Chondrocyte (in vitro differentiated cells): Measurements from ENCODE around the gene UPK1B. TPM values are rescaled to one million over a fixed set of nuclear protein-coding genes. Genes with fewer than 3 reads are reported as not detected.

ENCODE experiments used
- DNase-seq: peaks from one replicate; pipeline ENCODE4 v3.0.0; 2021; ENCODE audit warnings: mixed read lengths, low spot score
- H3K27ac Mint-ChIP-seq: one replicate; pipeline ENCODE4 v1.8.0; 2021; ENCODE audit warnings: mild to moderate bottlenecking, moderate library complexity, mixed read lengths; ENCODE audit not compliant: unreplicated experiment
- H3K27me3 Mint-ChIP-seq: 2 replicates; pipeline ENCODE4 v1.8.0; 2021; ENCODE audit warnings: low read depth, mixed read lengths
- H3K36me3 Mint-ChIP-seq: 2 replicates; pipeline ENCODE4 v1.8.0; 2021; ENCODE audit warnings: low read depth, mixed read lengths
- H3K4me1 Mint-ChIP-seq: 2 replicates; pipeline ENCODE4 v1.8.0; 2021; ENCODE audit warnings: low read depth, mild to moderate bottlenecking, mixed read lengths
- H3K4me3 Mint-ChIP-seq: one replicate; pipeline ENCODE4 v1.8.0; 2021; ENCODE audit warnings: mild to moderate bottlenecking, moderate library complexity, mixed read lengths; ENCODE audit not compliant: unreplicated experiment
- H3K9me3 Mint-ChIP-seq: 2 replicates; pipeline ENCODE4 v1.8.0; 2021; ENCODE audit warnings: low read depth, mixed read lengths
- total RNA-seq: library from RNA; stranded (reverse); gene quantifications from 3 replicates; pipeline ENCODE4 v1.2.1, GENCODE V29; 2021
- TF ChIP-seq, protein P1 (sequence below): fragments of 200-600 bp; sonication (generic); IDR thresholded peaks from 2 replicates; pipeline ENCODE4 v1.5.0; 2021; ENCODE audit warnings: antibody characterized with exemption, mild to moderate bottlenecking, moderate library complexity

Gene UPK1B
- total RNA-seq, 1 donor from 2014 or later = not detected

DNA sequence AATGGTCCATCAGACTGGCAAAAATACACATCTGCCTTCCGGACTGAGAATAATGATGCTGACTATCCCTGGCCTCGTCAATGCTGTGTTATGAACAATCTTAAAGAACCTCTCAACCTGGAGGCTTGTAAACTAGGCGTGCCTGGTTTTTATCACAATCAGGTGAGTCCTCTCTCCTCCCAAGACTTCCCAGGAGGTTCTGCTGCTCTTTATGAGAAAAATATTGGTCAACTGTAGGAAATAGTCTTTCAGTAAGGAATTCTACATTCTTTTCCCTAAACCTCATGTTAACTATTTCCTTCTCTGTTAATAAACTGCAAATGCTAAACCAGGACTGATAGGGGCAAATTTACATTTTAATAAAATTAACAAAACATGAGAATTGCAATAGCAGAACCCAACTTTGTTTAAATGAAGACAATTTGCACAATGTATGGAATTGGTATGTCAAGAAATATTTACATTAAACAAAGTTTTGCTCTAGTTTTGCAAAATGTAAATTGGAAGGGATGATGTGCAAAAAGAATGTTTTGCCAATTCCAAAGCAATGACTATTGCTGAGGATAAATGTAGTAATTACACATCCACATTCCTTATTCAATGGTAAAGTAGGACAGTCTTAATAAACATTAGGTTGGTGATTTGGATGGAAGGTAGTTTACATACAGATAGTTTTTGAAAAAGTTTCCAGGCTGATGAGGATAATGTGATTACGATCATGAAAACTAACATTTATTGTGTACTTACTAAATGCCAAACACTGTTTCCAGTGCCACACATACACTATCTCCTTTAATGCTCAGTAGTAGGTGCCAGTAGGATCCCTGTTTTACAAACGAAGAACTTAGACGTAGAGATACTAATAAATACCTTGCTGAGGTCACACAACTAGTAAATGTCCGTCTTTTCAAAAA lies 21.1 kb downstream of the UPK1B start:
- no peak overlapping the region for H3K4me3 Mint-ChIP-seq
- TF ChIP-seq, protein P1, sequence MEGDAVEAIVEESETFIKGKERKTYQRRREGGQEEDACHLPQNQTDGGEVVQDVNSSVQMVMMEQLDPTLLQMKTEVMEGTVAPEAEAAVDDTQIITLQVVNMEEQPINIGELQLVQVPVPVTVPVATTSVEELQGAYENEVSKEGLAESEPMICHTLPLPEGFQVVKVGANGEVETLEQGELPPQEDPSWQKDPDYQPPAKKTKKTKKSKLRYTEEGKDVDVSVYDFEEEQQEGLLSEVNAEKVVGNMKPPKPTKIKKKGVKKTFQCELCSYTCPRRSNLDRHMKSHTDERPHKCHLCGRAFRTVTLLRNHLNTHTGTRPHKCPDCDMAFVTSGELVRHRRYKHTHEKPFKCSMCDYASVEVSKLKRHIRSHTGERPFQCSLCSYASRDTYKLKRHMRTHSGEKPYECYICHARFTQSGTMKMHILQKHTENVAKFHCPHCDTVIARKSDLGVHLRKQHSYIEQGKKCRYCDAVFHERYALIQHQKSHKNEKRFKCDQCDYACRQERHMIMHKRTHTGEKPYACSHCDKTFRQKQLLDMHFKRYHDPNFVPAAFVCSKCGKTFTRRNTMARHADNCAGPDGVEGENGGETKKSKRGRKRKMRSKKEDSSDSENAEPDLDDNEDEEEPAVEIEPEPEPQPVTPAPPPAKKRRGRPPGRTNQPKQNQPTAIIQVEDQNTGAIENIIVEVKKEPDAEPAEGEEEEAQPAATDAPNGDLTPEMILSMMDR = no peak
- H3K9me3 Mint-ChIP-seq = no peaks in the 10 kb centered on the region
- H3K4me1 Mint-ChIP-seq = peaks cover 9% of the 10 kb centered on the region
- H3K27me3 Mint-ChIP-seq = no peaks in the 10 kb centered on the region
- H3K27ac Mint-ChIP-seq = no peak overlapping the region
- DNase-seq = no peak
- H3K36me3 Mint-ChIP-seq = no peaks in the 10 kb centered on the region

DNA sequence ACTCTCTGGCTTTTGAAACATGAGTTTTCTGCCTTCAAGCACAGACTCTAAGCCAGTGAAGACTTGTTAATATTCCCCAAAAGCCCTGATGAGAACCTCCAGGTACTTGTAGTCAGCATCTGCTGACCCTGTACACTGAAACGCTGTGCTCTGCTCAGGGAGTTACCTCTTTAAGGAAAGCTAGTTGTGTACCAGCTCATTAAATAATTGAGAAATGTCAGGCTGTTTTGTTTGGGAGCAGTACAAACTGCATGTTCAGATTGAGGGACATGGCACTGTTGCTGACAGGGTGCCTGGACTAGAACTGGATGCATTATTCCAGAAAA lies 21.7 kb downstream of the UPK1B start:
- no peak for DNase-seq
- H3K27me3 Mint-ChIP-seq = no peaks in the 10 kb centered on the region
- no peaks in the 10 kb centered on the region for H3K36me3 Mint-ChIP-seq
- no peak overlapping the region for H3K27ac Mint-ChIP-seq
- no peak overlapping the region for H3K4me3 Mint-ChIP-seq
- H3K9me3 Mint-ChIP-seq = no peaks in the 10 kb centered on the region
- H3K4me1 Mint-ChIP-seq = peaks cover 9% of the 10 kb centered on the region
- TF ChIP-seq, protein P1 = no peak

DNA sequence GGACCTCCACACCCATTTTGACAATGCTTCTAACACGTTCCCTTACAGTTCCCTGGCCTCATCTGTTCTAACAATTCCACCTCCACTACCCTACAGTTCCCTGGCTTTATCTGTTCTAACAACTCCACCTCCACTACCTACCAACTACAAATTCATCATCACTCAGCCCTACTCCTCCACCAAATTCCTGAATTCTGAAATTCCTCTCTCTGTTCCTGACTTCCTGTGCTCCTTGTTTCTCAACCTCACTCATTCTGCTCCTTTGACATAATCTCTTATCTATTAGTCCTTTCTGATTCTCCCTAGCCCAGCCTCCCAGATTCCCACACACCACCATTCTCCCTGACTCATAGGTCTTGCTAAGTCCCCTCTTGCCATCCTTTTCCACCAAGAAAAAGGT lies 22.5 kb downstream of the UPK1B start:
- Mint-ChIP-seq H3K9me3 (no peaks in the 10 kb centered on the region), H3K4me3 (no peak overlapping the region), H3K27me3 (no peaks in the 10 kb centered on the region), H3K4me1 (peaks cover 9% of the 10 kb centered on the region), H3K27ac (no peak overlapping the region), H3K36me3 (no peaks in the 10 kb centered on the region)
- DNase-seq = no peak
- TF ChIP-seq, protein P1 = no peak

DNA sequence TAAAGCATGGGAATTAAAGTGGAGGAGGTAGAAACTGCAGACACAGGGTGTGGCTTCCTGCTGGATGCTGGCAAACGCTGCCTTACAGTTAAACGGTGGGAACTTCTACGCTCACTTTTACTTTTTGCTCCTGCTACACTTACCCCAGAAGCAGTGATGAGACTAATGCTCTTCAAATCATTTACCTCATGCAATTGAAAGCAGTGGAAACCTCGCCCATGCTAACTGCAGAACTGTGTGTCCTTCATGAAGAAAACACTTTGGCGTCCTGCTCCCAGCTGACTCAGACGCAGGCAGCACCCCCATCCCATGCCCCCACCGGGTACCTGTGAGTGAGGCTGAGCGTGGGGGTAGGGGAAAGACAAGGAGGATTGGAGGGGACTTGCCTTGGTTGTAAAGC lies 31.8 kb downstream of the UPK1B start:
- H3K27me3 Mint-ChIP-seq = no peaks in the 10 kb centered on the region
- H3K4me1 Mint-ChIP-seq = peaks cover 17% of the 10 kb centered on the region
- TF ChIP-seq, protein P1 = no peak
- no peaks in the 10 kb centered on the region for H3K9me3 Mint-ChIP-seq
- H3K36me3 Mint-ChIP-seq = peaks cover under 1% of the 10 kb centered on the region
- H3K27ac Mint-ChIP-seq = no peak overlapping the region
- DNase-seq = no peak
- no peak overlapping the region for H3K4me3 Mint-ChIP-seq

DNA sequence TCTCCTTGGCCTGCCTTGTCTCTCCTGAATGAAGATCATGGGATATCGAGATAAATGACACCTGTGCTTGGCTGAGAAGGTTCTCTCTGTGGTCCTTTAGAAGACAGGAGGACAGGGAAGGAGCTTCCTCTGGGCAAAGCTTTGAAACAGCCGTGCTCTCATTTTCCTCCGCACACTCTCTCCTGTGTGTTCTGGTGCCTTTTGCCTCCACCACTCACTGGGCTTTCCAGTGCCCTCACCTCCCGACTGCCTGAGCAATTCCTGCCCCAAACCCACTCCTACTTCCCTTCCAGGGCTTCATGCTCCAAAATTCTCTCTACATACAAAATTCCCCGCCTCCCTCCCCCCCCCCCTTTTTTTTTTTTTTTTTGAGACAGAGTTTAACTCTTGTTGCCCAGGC lies 32.3 kb downstream of the UPK1B start:
- Mint-ChIP-seq H3K36me3 (peaks cover 4% of the 10 kb centered on the region), H3K9me3 (no peaks in the 10 kb centered on the region), H3K27ac (no peak overlapping the region), H3K27me3 (no peaks in the 10 kb centered on the region), H3K4me3 (no peak overlapping the region), H3K4me1 (peaks cover 17% of the 10 kb centered on the region)
- no peak for DNase-seq
- TF ChIP-seq, protein P1 = no peak
